NCI-H146 treated with DMSO at 0.1 percent for 48 hours (cell line): ENCODE measurements around the gene C16orf78.
"Not testable (repeated sequence)": the region's sequence is repeated elsewhere in the genome, so short reads cannot be mapped to it uniquely, and the experiment has no call there.

ENCODE experiments used
- DNase-seq: peaks from one replicate; lab custom pipeline; 2025; ENCODE audit not compliant: unreplicated experiment; lab: John Stamatoyannopoulos, UW

Gene C16orf78

DNA sequence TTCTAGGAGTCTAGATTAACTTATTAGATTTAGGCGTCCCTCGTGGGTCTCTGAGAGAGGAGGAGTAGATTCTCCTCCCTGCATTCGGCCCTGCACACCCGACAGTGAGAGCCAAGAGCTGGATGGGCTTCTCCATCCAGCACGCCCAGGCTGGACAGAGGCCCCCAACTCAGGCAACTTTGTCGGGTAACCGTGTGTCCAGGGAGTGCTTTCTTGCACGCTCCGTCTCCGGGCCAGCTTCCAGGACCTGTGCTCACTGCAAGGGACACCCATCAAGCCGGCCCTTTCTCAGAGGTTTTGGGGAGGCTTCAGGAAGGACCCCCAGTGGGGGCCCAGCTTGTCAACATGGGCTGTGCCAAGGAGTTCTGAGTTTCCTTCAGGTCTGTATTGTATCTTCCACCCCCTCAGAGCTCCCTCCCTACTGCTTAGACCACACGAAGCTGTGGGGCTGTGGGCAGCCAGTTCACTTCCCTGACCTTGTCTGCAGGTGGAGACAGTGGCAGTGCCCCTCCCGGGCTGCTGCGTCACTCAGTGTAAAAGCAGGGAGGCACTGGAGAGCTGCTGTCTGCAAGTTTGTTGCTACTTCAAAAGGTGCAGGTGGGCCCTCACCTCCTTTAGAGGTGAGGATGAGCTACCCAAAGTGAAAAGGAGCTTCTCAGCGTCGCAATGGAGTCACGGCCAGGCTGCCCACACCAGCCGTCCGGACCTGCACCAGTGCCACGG lies 24.0 kb upstream of the C16orf78 start:
- no peak for DNase-seq

DNA sequence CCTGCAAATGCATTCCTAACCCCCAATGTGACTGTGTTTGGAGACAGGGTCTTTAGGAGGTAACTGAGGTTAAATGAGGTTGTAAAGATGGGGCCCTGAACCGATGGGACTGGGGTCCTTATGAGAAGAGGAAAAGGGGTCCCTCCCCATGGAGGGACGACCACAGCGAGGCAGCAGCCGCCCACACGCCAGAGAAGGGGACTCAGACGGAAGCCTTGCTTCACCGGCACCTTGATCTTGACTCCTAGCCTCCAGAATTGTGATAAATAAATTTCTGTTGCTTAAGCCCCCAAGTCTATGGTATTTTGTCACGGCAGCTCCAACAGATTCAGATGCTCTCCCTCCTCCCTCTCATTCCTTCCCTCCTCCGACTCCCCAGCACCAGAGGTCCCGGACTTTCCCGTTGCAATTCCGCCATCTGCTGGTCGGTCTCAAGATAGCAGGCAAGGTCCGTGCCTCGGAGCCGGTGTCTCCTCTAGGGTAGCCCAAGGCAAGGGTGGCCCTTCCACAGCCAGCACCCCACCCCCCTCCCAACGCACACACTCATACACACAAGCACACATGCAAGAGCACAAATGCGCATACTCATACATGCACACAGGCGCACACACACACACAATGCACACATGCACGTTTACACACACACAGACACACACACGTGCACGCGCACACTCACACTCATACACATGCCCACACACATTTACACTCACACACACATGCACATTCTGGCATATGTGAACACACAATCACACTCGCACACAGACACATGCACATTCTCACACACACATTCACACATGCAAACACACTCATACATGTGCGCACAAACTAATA lies 23.1 kb upstream of the C16orf78 start:
- no peak for DNase-seq

DNA sequence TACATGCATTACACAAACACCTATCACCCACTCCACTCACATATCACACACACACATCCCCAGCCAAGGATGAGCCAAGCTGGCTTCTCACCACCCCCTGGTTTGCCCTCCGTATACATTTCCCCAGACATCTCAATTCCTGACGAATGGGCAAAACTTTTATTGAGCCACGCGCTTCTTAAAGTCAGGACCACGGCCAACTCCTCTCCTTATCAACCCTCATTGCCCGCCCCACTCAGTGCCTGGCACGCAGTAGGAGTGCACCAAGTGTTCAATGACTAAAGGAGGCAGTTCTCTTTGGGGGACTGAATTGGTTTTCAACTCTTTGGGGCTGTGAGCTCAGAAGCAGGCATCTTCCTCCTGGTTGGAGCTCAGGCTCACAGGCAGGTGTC lies 22.5 kb upstream of the C16orf78 start:
- DNase-seq, result no peak

DNA sequence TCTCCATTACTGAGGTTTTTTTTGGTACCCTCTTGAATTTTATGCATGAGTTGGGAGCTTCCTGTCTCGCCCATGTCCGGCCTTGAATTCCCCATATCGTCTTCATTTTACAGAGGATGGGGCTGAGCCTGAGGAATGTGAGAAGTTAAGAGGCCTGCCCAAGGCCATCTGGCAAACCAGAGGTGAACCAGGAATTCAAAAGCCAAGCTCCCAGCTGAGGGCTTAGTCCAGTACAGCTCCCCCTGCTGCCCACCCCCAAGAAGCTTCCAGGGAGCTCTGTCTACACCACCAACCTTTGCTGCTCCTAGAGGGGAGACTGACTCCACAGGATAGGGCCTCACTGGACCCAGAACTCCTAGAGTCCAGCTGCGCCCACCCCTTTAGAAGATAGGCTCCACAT lies 20.7 kb upstream of the C16orf78 start:
- no peak for DNase-seq

DNA sequence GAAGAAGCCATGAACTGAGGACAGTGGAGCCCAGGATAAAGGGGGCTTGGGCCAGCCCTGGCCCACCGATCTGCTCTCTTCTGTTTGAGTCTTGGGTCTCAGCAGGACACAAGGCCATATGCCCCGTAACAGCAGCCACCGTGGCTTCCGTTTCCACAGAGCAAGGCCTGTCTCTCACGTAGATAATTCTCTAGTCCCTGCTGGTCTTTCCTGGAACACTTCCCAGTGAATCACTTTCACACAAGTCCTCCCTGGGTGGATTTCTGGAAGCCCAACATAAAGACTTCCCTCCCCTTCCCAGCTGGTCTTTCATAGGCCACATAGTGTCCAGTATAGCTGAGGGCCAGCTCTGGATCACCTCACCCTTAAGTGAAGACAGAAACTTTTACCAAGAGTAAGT lies 19.9 kb upstream of the C16orf78 start:
- DNase-seq, result no peak

DNA sequence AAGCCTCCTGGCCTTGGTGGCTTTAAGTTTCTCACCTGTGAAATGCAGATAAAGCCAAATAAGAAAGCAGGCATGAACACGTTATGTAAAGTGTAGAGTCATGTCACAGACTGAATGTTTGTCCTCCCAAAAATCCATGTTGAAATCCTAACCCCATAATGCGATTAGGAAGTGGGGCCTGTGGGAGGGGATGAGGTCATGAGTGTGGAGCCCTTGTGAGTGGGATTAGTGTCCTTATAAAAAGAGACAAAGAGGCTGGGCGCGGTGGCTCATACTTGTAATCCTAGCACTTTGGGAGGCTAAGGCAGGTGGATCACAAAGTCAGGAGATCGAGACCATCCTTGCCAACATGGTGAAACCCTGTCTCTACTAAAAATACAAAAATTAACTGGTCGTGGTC lies 19.5 kb upstream of the C16orf78 start:
- no peak for DNase-seq

DNA sequence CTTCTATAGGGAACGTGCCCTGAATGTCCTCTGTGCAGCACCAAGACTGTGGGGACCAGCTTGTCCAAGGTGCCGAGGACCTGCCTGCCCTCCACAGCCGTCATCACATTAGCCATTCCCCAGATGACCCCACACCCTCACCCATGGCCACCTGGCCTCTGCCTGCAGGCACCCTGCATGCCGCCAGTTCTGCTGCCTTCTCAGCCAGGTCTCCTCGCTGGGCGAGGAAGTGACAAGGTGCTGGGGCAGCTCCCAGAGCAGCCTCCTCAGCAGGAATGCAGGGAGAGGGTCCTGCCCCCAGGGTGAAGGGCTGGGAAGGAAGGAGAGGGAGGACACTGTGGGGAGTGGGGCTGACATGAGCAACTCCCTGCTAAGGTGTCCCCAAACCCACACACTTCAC lies 18.6 kb upstream of the C16orf78 start:
- no peak for DNase-seq

DNA sequence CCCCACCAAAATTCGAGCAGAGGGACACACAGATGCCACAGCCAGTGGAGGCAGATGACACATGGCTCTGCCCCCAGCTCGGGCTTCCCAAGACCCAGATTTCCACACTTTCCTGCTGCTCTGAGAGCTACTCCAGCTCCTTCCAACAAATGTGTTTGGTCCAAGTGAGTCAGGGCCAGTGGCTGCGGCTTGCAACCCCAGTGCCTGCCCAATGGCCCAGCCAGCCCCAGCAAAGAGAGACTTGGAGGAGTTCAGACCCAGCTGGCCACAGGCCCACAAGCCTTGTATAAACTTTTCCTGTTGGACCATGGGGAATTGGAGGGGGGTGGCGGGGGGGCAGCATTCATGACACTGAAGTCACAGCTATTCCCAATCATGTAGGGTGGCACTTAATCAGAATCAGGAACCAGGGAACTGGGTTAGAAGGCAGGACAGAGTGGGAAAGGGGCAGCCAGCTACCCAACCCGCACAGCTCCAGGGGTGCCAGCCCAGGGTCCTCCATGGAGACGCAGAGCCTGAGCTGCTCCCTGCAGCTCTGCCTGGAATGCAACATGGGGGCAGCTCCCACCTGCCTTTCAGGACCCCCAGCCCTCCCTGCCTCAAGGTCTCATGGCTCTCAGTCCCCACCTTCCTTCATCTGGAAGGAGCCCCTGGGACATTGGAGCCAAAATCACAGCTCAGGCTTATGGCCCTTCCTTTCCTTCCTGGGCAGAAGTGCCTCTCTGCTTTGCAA lies 17.5 kb upstream of the C16orf78 start:
- no peak for DNase-seq

DNA sequence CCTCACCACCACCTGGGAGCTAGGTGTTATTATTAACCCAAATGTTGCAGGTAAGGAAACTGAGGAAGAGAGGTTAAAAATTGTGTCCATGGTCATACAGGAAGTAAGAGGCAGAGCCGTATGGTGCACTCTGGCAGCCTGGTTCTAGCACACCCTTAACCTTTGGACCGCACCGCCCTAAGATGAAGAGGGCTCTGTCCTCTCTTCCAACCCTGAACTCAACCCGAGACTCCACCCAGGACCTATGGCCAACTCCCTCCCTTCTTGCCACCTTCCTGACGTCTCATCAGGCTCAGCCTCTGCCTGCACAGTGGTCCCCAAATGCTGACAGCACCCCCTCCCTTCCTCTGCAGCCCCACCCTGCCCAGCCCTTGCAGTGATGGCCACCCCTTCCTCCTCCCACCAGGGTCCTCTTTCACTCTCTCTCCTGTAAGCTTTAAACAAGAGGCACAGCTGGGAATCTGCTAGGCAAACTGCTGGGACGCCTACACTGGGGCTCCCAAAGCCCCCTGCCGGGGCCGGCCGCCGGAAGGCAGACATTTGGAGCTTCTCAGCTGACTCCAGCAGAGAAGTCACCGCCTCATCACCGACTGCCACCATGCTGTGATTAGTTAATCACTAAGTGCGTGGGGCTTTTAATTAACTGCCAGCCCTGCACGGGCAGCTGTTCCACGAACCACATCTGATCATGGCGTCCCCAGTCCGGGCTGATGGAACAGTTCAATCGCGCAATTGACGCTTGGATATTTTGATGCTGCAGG lies 16.7 kb upstream of the C16orf78 start:
- DNase-seq, result peak; percentile 4

DNA sequence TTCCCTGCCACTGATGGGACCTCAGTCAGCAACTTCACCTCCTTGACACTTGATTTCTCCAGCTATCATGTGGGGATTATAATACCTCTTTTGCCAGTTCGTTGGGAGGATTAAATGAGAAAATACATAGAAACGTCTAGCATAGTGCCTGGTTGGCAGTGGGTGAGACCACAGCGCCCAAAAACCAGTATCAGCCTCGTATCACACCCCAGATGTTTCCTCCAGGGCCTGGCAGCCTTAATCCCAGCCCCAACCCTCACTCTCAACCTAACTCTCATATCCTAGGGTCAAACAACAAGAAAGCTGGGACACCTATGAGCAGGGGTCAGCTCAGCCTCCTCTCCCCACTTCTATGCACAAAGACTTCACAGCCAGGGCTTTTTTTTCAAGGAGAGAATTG lies 14.0 kb upstream of the C16orf78 start:
- no peak for DNase-seq

DNA sequence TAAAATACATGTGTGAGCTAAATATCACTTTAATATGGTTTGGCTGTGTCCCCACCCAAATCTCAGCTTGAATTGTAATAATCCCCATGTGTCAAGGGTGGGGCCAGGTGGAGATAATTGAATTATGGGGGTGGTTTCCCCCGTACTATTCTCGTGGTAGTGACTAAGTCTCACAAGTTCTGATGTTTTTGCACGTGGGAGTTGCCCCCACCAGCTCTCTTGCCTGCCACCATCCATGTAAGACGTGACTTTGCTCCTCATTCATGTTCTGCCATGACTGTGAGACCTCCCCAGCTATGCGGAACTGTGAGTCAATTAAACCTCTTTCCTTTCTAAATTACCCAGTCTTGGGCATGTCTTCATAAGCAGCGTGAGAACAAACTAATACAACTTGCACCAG lies 11.9 kb upstream of the C16orf78 start:
- not testable (repeated sequence) for DNase-seq

DNA sequence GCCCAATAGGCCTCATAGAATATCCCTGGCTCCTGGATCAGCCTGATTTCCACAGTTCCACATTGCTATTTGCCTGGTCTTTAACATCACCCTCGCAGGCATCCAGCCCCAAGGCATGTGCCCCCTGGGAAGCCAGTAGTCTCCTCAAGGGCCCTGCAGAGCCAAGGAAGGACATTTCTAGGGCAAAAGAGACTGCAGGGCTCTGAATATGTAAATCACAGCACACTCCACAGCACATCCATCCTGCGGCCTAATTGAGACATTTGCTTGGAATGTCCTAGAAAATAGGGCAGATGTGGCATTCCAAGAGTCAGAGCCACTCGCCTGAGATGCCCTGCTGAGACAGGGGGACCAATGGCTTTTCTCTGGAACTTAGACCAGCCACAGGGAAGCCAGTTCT lies 11.4 kb upstream of the C16orf78 start:
- DNase-seq, result no peak

DNA sequence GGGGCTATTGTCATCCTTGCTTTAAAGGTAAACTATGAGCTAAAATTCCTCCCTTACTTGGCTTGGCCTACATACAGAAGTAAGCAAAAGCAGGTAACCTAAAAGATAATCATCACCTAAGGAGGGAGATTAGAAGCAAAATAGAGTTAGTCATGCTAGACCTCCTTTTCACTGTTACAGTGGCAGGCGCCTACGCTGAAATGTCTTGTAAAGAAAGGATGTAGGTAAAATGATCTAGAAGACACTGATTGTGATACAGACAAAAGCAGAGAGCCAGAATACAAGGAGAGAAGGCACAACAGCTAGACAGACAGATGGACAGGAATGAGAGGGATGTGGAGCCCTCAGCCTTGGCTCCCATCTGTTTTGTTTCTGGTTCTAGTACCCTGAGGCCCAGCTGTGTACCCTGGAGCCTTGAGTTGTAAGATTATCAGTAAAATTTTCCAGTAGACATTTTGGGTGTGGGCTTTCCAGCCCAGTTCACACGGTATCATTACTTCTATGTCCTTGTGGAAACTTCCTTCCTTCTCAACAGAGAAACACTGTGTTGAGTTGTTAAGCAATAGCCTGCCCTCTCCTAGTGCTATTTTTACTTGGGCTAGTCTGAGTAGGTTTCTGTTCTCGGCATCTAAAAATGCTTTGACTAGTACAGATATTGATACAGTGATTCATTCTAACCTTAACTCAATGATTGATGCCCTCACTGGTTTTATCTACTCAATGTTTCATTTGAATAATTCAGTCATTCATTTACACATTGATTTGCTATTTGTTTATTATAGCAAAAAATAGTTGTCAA lies 7.7 kb upstream of the C16orf78 start:
- DNase-seq, result no peak

DNA sequence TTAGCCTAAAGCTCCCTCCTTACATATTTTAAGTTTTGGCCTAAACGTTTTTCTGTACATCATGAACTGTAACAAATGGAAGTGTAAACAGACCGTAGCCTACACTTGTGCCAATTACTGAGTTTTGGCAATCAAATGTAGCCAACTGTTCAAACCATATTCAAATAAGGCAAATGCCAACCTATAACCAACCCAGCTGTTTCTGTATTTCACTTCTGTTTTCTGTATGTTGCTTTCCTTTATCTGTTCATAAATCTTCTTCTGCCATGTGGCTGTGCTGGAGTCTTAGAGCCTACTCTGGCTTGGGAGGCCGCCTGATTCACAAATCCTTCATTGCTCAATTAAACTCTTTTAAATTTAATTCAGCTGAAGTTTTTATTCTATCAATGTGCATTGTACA lies 6.9 kb upstream of the C16orf78 start:
- DNase-seq, result no peak

DNA sequence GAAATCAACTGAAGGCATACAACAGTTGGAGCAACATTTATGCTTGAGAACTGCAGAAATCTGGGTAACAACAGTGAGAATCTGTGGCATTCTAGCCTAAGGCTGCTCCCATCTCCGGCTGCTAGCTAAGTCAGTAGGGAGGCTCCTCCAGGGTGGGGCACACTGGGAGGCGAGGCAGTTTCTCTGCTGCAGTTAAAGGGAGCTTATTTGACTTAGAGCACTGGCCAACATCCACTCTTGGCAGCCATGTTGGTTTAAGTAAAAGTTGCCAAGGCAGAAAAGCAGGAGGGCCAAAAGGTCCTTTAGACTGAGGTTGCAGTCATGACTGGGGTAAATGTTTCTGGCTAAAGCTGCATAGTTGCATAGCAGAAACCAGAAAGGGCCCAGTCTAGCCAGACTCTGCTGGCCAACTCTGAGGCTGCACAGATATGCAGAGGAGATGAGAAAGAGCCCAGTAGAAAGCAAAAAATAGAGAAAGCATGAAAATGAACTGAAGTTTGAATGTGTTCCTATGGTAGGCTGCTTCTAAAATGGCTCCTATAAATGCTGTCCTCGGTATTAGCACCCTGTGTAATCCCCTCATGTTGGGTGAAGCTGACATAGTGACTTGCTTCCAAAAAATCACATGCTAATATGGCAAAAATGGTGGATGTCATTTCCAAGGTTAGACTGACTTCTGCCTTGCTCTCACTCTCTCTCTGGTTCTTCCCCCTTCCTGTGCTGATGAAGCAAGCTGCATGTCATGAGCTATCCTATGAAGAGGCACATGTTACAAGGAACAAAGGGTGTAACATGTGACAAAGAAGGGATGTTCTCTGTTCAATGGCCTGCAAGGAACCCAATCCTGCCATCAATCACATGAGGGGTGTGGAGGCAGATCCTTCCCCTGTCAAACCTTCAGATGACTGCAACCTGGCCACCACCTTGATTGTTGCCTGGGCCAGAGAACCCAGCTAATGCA lies 3.7 kb upstream of the C16orf78 start:
- DNase-seq, result no peak

DNA sequence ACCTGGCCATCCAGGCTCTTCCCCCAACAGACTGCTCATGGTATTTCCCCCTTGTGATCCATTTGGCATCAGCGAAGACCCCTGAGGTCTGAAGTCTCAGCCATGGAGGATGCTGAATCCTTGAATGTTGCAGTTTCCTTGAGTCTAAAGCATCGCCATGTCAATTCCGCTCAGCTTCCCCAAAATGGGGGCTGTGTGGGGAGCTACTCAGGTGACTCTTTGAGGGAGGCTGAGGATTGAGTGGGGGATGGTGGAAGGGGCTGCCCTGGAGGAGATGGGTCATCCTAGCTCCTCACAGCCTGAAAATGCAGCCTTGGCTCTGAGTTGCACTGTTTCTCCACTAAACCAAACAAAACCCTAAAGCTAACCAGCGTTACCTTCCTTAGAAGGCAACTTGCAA lies 2.6 kb downstream of the C16orf78 start:
- DNase-seq, result no peak

DNA sequence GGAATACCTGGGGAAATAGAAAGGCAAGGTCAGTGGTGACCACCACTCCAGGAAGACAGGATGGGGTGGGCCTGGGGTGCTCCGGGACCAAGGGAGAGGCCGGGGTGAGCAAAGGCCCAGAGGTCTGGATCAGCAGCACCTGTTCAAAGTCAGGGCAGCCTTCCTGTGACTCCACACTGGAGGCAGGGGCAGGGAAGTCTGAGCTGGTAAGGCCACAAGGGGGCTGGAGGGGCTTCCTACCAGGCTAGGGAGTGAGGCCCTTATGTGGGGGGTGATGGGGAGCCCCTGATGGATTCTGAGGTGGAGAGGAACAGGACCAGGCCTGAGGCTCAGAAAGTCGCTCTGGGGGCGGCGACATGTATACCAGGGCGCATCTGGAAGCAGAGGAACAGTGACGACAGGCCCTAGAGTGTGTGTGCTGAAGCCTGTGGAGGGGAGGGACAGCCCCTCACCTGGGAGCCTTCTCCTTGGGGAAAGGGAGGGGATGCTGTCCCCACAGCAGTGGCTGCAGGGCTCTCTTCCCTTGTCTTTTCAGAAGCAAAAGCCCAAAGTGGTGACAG lies 3.7 kb downstream of the C16orf78 start:
- DNase-seq, result no peak

DNA sequence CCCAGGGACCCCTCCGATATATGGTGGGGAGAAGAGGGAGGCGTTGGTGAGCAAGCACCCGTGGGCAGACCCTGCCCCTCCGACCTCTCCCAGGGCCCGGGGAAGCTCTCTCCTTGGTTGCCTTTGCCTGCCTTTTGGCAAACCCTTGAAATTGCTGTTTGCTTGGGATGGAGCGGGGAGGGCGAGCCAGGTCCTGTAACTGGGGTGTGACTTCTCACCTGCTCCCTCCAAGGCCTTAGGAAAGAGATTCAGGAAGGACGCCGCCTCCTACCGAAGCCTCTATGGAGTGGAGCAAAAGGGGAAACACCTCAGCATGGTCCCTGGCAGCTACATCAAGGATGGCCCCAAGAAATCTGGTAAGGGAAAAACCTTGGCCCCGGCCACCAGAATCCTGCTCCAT lies 4.6 kb downstream of the C16orf78 start:
- no peak for DNase-seq

DNA sequence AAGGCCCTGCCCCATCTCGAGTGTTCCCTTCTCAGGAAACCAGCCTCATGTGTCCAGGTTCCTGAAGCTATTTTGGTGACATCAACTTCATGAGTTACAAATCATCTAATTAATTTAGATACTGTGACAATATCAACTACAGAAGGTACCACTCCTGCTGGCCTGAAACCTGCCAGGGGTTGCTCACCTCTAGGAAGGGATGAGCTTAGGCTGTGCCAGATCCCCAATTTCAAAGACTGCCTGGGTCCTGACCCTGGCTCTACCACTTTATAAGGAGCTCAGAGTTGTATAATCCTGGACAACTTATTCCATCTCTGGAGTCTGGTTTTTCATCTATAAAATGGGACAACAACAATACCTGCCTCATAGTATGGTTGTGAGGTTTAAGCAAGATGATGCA lies 5.2 kb downstream of the C16orf78 start:
- DNase-seq, result no peak
